Keratinocyte (primary cell): Measurements from ENCODE around the gene MARCHF2.

Experiments used
- CTCF ChIP-seq, 3 experiments: IDR thresholded peaks in 1 of 3; conservative IDR thresholded peaks in 1 of 3; optimal IDR thresholded peaks in 1 of 3; 2 replicates in 2 of 3; 3 replicates in 1 of 3; pipeline versions ENCODE3 to v1.5.1; 2011; ENCODE audit warnings: low read length in 3 of 3, mild to moderate bottlenecking in 3 of 3, moderate library complexity in 2 of 3, control low read depth in 1 of 3, inconsistent platforms in 1 of 3; ENCODE audit not compliant: insufficient read depth in 2 of 3; ENCODE audit errors: extremely low read depth in 1 of 3
- EZH2 ChIP-seq: IDR thresholded peaks from one replicate; pipeline ENCODE4 v1.6.1; 2012; ENCODE audit warnings: inconsistent platforms, mild to moderate bottlenecking, low read length, moderate library complexity

- no peak for TF ChIP-seq CTCF (optimal IDR thresholded peaks at IDR 0.05 in 1 of 3, IDR thresholded peaks at IDR 0.05 in 1 of 3, conservative IDR thresholded peaks at IDR 0.05 in 1 of 3; ENCODE audit: extremely low read depth in 1 of 3, insufficient read depth in 2 of 3, low read length in 3 of 3)
- no peak for TF ChIP-seq EZH2
Observed at GRCh38 chr19:8463365-8463764, 50.3 kb downstream of the MARCHF2 start.
